Testis (tissue), 2 donors: ENCODE measurements around the gene PBXIP1.

Experiments used
- POLR2A ChIP-seq: fragments of 450-650 bp; IDR thresholded peaks from one replicate; pipeline ENCODE4 v1.6.1; 2017; ENCODE audit warnings: antibody characterized with exemption, mild to moderate bottlenecking, moderate library complexity
- TF ChIP-seq, protein P1 (sequence below), 3 experiments: fragments of 450-650 bp in 2 of 3; fragments of 200-600 bp in 1 of 3; sonication (generic) in 1 of 3; IDR thresholded peaks; one replicate each; pipeline ENCODE4 v1.5.1; 2016 to 2019; ENCODE audit warnings: antibody characterized with exemption in 3 of 3, mild to moderate bottlenecking in 2 of 3, moderate library complexity in 1 of 3

DNA sequence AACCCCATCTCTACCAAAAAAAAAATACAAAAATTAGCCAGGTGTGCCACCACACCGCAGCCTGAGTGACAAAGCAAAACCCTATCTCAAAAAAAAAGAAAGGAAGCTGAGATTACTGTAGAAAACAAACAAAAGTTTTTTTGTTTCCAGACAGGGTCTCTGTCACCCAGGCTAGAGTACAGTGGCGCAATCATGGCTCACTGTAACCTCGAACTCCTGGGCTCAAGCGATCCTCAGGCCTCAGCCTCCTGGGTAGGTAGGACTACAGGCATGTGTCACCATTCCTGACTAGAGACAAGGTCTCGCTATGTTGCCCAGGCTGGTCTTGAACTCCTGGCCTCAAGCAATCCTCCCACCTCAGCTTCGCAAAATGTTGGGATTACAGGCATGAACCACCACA, 8.5 kb upstream of the PBXIP1 start:
- TF ChIP-seq POLR2A: no peak
- TF ChIP-seq, protein P1, sequence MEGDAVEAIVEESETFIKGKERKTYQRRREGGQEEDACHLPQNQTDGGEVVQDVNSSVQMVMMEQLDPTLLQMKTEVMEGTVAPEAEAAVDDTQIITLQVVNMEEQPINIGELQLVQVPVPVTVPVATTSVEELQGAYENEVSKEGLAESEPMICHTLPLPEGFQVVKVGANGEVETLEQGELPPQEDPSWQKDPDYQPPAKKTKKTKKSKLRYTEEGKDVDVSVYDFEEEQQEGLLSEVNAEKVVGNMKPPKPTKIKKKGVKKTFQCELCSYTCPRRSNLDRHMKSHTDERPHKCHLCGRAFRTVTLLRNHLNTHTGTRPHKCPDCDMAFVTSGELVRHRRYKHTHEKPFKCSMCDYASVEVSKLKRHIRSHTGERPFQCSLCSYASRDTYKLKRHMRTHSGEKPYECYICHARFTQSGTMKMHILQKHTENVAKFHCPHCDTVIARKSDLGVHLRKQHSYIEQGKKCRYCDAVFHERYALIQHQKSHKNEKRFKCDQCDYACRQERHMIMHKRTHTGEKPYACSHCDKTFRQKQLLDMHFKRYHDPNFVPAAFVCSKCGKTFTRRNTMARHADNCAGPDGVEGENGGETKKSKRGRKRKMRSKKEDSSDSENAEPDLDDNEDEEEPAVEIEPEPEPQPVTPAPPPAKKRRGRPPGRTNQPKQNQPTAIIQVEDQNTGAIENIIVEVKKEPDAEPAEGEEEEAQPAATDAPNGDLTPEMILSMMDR (IDR thresholded peaks at IDR 0.05): no peak
